Measurements from ENCODE around the gene FBXL4. TPM values are rescaled to one million over a fixed set of nuclear protein-coding genes. Genes with fewer than 3 reads are reported as not detected.

FBXL4 gene
- total RNA-seq, result 25.2 TPM

DNA sequence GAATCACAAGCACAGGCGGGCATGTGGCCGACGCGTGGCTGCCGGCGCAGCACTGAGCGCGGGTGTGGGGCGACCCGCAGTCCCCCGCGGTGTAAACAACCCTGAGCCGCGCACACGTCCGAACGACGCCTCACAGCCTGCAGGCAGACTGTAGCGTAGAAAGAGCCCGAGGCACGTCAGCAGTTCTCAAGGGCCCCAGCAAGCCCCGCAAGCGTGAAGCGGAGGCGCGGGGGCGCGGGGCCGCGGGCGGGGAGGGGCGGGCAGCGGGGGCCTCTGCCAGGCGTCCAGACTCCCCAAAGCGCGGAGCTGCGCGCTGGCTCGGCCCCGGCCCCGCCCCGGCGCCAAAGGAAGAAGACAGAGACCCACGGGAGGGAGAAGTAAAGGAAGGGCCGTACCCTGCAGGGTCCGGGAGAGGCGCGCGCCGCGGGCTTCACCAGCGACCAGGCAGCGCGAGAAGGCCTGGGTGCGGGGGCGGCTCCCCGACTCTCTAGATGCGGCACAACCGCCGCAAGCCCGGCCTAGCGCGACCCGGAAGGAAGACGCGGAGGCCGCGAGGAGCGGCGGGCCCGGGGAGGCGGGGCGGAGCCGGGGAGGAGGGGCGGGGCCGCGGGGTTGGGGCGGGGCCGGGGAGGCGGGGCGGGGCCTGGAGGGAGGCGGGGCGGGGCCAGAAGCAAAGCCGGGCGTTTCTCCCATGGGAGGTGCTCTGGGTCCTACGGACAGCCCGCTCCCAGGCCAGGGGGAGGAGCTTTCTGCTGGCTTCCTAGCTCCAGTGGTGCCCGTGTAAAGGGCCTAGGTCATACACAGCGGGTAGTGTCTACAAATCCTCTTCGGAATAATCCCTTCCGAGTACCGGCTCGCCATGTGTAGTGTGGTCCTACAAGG, at the start of gene FBXL4:
TSS of gene FBXL4 (minus strand) at position 536 of the 882 bp plus-strand sequence. CDS start 20,958 bp downstream, outside the sequence.
- peak; percentile 77 for DNase-seq (ENCODE audit: low spot score)

DNA sequence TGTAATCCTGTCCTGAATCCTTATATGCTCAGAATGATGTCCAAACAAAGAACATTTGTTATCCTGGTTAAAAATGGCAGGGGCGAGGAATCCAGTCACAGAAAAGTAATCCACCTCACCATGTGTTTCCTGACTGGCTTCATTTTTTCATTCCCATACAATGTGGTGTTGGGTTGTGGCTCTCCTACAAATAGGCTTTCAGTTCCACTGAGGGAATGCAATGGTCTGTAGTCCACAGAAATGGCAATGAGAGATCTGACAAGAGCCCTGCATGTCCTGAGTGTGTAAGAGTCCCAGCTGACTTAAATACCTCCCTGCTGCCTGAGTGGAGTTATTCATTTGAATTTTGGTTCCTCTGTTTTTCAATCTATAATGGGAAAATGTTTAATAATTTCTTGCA, 47.4 kb upstream of the FBXL4 start:
- DNase-seq (ENCODE audit: low spot score), result no peak

DNA sequence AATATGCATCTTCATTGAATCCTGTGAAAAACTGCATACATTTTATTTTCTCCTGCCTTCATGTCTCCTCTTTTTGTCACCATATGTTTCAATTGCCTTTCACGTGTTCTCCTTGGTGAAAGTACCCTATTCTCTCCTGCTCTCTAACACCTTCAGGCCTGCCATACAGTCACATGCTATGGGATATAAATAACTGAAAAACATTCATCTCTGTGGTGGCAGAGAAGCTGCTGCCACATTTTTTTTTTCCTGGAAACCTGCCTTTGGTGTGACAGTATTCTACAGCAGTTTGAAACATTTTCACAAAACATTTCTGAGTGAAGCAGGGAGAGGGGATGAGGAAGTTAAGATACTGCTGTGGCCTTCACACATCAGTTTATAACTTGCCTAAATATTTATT, 44.8 kb upstream of the FBXL4 start:
- no peak for DNase-seq (ENCODE audit: low spot score)

DNA sequence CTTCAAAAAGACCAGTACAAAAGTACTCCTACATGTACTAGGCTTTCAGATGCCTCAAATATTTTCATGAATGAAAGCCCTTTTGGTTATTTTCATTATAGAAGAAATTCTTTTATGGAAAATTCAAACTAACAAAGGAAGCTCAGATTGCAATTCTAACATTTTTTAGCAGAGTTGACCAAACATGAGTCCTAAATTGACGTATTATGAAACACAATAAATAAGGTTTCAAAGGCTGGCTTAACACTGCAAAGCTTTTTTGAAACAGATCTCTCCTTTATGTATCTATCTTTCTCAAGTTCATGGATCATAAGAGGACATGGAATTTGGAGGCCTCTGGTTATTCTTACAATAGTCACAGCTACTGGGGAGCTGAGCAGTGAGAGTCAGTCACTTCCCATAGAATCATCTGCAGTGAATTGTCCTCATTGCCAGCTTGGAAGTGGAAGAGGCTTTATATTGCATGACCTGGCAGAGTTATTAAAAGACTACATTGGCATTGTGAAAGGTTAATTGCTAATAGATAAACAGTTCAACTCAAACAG, 38.4 kb upstream of the FBXL4 start:
- DNase-seq (ENCODE audit: low spot score), result no peak

DNA sequence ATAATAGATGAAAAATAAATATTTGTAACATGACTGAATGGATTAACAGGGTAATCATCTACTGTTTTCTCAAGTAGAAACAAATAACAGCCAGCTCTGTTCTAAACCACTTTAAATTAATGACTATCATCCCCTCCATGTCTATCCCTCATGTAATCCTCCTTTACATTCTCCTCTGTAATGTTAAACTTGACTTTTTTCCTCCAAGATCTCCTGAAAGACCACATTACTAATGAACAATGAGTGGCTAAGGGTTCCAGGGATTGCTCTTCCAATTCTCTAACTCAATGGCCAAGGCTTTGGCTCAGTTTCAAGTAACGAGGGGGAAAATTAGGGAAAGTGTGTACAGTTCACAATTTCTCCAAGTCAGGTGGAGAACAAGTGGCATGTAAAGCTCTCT, 37.6 kb upstream of the FBXL4 start:
- no peak for DNase-seq (ENCODE audit: low spot score)

- DNase-seq (ENCODE audit: low spot score), result no peak
These were observed 36.4 kb upstream of the FBXL4 start for GRCh38 chr6:98984121-98984520.

- no peak for DNase-seq (ENCODE audit: low spot score)
These were observed 33.7 kb upstream of the FBXL4 start for GRCh38 chr6:98981473-98981872.

DNA sequence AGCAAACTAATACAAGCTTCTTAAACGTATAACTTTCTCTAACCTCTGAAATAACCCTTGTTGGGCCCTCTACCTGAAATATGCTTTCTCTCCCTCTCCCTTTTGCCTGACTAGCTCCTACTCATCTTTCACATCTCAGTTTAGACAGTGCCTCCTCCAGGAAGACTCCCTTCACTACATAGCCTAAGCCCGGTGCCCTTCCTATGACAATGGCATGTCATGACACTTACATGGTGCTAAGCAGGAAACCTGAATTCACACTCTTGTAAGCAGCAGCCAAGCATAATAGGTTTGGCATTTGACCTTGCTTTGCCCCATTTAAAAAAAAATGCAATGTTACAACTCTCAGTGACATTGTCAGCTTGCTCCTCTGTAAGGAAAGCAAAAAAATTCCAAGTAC, 33.1 kb upstream of the FBXL4 start:
- no peak for DNase-seq (ENCODE audit: low spot score)

DNA sequence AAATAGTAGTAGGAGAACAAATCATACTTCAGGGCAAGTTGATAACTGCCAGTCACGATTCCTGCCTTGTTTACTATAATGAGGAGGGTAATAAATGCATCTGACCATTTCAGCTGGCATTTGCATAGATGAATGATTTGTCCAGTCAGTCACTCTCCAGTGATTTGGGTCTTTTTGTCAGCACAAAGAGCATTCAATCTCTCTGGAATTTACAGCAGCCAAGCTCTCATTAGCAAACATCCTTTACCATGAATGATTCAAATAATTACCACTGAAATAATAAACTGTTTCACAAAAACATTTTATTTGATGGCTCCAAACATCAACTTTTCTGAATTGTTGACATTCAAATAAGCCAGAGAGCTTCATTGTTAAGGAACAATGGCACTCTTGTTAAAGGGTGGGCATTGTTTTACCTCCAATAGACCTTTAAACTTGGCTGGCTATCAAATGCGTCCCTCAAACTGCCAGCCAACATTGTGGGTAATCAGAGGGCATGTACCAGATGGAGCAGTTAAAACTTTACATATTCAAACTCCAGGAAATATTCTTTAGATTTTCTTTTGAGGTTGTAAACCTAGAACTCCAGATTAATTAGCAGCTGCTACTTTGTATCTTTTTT, 30.0 kb upstream of the FBXL4 start:
- DNase-seq (ENCODE audit: low spot score), result no peak

GRCh38 chr6:98976674-98977385, 29.1 kb upstream of the FBXL4 start:
- no peak for DNase-seq (ENCODE audit: low spot score)

DNA sequence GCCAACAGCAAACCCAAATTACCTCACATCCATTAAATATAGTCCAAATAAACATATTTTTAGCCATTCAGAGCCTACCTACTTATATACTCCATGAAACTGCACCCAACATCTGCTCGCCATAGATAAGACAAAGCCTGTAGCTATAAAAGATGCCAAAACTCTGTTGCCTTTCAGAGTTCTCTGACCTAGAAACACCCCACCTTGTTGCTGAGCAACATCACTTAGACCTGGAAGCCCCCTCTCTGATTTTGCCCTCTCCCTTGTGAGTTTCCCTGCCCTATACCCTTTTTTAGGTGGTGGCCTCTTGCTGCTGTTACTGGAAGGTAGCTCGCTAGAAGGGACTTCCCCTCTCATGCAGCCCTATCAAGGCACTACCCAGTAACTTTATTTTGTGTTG, 27.7 kb upstream of the FBXL4 start:
- no peak for DNase-seq (ENCODE audit: low spot score)

GRCh38 chr6:98974309-98974708, 26.6 kb upstream of the FBXL4 start:
- DNase-seq (ENCODE audit: low spot score), result no peak

DNA sequence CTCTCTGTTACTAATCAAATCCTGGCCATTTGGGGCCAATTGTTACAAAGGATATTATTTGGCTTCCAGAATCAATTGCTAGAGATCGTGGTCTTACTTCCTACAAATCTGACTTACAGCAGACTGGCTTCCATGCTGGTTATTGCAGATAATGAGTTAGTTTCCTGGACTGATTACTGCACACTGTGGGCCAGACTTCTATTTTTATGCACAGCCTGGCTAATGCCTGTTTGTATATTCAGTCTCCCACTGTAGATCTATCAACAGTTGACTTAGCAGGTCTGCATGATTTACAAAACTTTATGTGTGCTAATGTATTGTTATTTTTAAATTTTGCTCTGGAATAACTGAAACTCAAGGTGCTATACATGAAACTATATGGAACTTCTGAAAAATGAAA, 25.8 kb upstream of the FBXL4 start:
- DNase-seq (ENCODE audit: low spot score), result no peak

GRCh38 chr6:98971303-98971702, 23.6 kb upstream of the FBXL4 start:
- no peak for DNase-seq (ENCODE audit: low spot score)

GRCh38 chr6:98970469-98970868, 22.7 kb upstream of the FBXL4 start:
- no peak for DNase-seq (ENCODE audit: low spot score)

DNA sequence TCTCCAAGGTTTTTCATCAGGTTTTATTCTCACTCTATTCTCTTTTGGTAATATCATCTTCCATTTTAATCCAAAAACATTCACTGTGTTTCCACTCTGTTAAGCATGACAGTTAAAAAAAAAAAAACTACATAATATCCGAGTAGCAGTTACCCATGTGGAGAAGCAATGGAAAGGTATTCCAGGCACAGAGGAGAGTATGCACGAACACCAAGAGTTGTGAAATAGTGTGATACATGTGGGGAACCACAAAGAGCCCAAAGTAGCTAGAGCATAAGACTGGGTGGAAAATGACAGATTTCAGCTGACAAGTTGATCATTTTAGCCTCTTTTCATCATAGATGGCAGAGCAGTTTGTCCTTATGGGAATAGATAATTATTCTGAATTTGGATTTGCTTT, 19.9 kb upstream of the FBXL4 start:
- no peak for DNase-seq (ENCODE audit: low spot score)

GRCh38 chr6:98959631-98960030, 11.9 kb upstream of the FBXL4 start:
- no peak for DNase-seq (ENCODE audit: low spot score)

DNA sequence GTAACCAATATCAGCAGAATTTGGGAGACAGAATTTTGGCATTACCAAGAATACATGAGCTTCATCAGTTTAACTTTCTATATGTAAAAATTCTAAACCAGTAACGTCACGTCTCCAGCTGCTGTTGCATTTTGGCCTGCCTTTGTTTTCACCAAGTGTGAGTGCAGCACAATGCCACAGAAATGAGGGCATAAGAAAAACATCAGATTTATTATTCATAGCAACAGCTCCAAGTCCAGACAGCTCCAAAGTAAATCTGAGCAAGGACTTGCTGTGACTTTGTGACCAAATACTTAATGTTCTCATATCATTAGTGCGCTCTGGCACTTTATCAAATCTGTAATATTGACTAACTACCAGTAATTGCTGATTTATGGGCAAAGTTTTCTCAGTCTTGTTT, 11.0 kb upstream of the FBXL4 start:
- no peak for DNase-seq (ENCODE audit: low spot score)

- peak; percentile 15 for DNase-seq (ENCODE audit: low spot score)
These were observed 9.7 kb upstream of the FBXL4 start for GRCh38 chr6:98957450-98957849.

- no peak for DNase-seq (ENCODE audit: low spot score)
These were observed 1.8 kb upstream of the FBXL4 start for GRCh38 chr6:98949589-98949988.

GRCh38 chr6:98946879-98947410, 801 bp downstream of the FBXL4 start:
- peak; percentile 19 for DNase-seq (ENCODE audit: low spot score)

GRCh38 chr6:98946266-98946878, 1.4 kb downstream of the FBXL4 start:
- DNase-seq (ENCODE audit: low spot score), result no peak
